Esophagus squamous epithelium (tissue), 5 donors: Measurements from ENCODE around the gene ZNF70. TPM values are rescaled to one million over a fixed set of nuclear protein-coding genes. Genes with fewer than 3 reads are reported as not detected.
A peak's percentile ranks its signal among the peaks of the same experiment; 100 is the strongest.

Experiments used
- DNase-seq: peaks from one replicate; lab custom pipeline; 2025; lab: John Stamatoyannopoulos, UW
- H3K27ac ChIP-seq, 4 donors: fragments of 200-600 bp; sonication (generic); one replicate each; pipeline ENCODE4 v1.5.1; 2016 to 2019; ENCODE audit warnings: mild to moderate bottlenecking in 1 of 4
- H3K27me3 ChIP-seq, 4 donors: fragments of 200-600 bp; sonication (generic); 1 replicate in 3 of 4; 2 replicates in 1 of 4; pipeline versions ENCODE4 v1.5.1 to v1.6.0; 2017 to 2021; ENCODE audit warnings: antibody characterized with exemption in 1 of 4
- H3K36me3 ChIP-seq, 3 donors: fragments of 200-600 bp; sonication (generic); one replicate each; pipeline ENCODE4 v1.5.1; 2016 to 2019
- H3K4me1 ChIP-seq, 3 donors: fragments of 200-600 bp; sonication (generic); one replicate each; pipeline ENCODE4 v1.5.1; 2017 to 2019
- H3K4me3 ChIP-seq, 4 donors: fragments of 200-600 bp; sonication (generic); 1 replicate in 3 of 4; 2 replicates in 1 of 4; pipeline ENCODE4 v1.5.1; 2016 to 2019; ENCODE audit warnings: mild to moderate bottlenecking in 2 of 4, moderate library complexity in 1 of 4
- H3K9me3 ChIP-seq, 3 donors: fragments of 200-600 bp; sonication (generic); one replicate each; pipeline ENCODE4 v1.5.1; 2016 to 2019
- POLR2A ChIP-seq, 4 donors: fragments of 450-650 bp; IDR thresholded peaks; one replicate each; pipeline ENCODE4 v1.6.1; 2017; ENCODE audit warnings: antibody characterized with exemption in 4 of 4, mild to moderate bottlenecking in 4 of 4, moderate library complexity in 3 of 4
- WGBS, 2 donors: methylation state at CpG; one replicate each; pipeline ENCODE4 v1.1.5; 2018; 5-methylcytosine and 5-hydroxymethylcytosine counted together
- intact Hi-C: fragments of 100-400 bp; cut with DNase I; formaldehyde crosslinking; loops from one replicate; pipeline ENCODE4 v1.15.0; 2022
- total RNA-seq, 4 donors: library from RNA; depleted of rRNA; stranded (reverse); fragments of >200 nt; gene quantifications; one replicate each; pipeline ENCODE4 v1.1.0, GENCODE V29; 2016
- TF ChIP-seq, protein P1 (sequence below), 6 experiments: fragments of 450-650 bp in 4 of 6; fragments of 200-600 bp in 2 of 6; sonication (generic) in 2 of 6; IDR thresholded peaks; one replicate each; pipeline ENCODE4 v1.5.1; 2016 to 2019; ENCODE audit warnings: antibody characterized with exemption in 6 of 6, mild to moderate bottlenecking in 4 of 6, moderate library complexity in 4 of 6
- donor health status: DM: yes; HTN: yes; CAD: no.

ZNF70 gene
- total RNA-seq, 4 donors from 2014 or later: 0.91 to 2.7 (median 1.1) TPM

DNA sequence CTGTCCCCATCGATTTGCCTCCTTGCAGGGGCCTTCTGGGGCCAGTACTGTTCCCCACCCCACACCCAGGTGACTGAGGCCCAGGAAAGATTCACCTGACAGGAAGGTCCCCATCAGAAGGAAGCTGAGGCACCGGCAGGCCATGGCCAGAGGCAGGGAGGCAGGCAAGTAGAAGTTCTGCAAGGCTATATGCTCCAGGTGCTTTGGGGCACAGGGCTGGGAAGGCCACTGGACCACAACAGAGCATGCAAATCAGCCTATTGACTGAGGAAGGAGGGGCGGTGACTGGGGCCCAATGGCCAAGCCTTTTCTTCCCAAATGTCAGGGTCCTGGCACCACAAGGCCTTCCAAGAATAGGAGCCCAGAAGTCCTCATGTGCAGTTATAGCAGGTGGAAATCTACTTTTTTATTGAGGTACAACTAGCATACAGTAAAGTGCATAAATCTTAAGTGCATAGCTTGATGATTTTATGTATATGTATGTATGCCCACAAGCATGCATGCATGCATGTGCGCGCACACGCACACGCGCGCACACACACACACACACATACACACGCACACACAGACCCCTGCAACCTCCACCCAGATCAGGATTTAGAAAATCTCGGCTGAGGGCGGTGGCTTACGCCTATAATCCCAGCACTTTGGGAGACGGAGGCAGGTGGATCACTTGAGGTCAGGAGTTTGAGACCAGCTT lies 3.5 kb upstream of the ZNF70 start, which contains the start of gene VPREB3:
Gene VPREB3 (minus strand): TSS at position 206 of the 700 bp plus-strand sequence. CDS start 62 bp downstream, at position 144.
- Histone ChIP-seq H3K27ac (no peak within 1 kb of the TSS), H3K27me3 (no peaks in the 10 kb centered on the region), H3K4me3 (no peak within 1 kb of the TSS), H3K4me1 (peaks cover 0 to 33% (median 7%) of the 10 kb centered on the region in 3 donors), H3K9me3 (no peaks in the 10 kb centered on the region), H3K36me3 (no peaks in the 10 kb centered on the region)
- TF ChIP-seq POLR2A (IDR thresholded peaks at IDR 0.05): no peak
- TF ChIP-seq, protein P1, sequence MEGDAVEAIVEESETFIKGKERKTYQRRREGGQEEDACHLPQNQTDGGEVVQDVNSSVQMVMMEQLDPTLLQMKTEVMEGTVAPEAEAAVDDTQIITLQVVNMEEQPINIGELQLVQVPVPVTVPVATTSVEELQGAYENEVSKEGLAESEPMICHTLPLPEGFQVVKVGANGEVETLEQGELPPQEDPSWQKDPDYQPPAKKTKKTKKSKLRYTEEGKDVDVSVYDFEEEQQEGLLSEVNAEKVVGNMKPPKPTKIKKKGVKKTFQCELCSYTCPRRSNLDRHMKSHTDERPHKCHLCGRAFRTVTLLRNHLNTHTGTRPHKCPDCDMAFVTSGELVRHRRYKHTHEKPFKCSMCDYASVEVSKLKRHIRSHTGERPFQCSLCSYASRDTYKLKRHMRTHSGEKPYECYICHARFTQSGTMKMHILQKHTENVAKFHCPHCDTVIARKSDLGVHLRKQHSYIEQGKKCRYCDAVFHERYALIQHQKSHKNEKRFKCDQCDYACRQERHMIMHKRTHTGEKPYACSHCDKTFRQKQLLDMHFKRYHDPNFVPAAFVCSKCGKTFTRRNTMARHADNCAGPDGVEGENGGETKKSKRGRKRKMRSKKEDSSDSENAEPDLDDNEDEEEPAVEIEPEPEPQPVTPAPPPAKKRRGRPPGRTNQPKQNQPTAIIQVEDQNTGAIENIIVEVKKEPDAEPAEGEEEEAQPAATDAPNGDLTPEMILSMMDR (IDR thresholded peaks at IDR 0.05): no peak
- no peak for DNase-seq
- 88 to 89% methylated on average over 10 to 11 of the region's 14 CpGs for WGBS, 2 donors
- intact Hi-C loops: no loop called here

DNA sequence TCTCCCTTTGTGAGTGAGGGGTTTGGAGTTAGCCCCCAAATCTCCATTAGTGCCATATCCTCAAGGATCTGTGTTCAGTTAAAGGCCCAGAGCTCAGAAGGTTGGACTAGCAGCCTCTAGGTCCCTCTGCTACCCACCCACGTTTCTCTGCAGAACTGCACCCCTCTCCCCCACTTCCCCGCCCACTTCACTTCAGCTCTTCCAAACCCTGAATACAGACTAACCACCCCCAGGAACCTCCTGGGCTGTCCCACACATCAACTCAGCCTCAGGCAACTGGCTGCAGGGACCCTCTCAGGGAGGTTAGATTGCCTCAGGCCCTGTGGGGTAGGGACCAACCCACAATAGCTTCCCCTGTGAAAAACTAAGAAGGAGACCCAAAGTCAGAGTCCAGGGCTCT lies 2.5 kb upstream of the ZNF70 start:
- no peaks in the 10 kb centered on the region for H3K9me3 ChIP-seq
- DNase-seq: no peak
- TF ChIP-seq, protein P1 (IDR thresholded peaks at IDR 0.05): no peak
- TF ChIP-seq POLR2A (IDR thresholded peaks at IDR 0.05): no peak
- H3K27ac ChIP-seq: no peak overlapping the region
- H3K36me3 ChIP-seq: no peaks in the 10 kb centered on the region
- H3K4me3 ChIP-seq: no peak overlapping the region
- 80 to 82% methylated on average over 2 of the region's 2 CpGs for WGBS, 2 donors
- H3K27me3 ChIP-seq: no peaks in the 10 kb centered on the region
- intact Hi-C loops: no loop called here
- peaks cover 0 to 33% (median 7%) of the 10 kb centered on the region in 3 donors for H3K4me1 ChIP-seq

DNA sequence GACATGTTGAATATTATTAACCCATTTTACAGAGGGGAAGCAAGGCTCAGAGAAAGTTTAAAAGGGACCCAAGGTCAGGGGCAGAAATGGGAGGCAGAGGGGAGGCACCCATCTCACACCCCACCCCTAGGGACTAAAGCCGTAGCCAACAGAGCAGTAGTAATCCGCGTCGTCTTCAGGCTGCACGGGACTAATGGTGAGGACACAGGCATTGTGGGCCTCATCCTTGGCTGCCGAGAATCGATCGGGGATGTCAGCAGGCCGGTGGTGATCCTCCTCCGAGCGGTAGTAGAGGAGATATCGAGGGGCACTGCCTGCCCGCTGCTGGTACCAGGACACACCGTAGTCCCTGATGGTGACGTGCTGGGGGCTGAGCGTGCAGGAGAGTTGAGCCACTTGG lies 1.8 kb upstream of the ZNF70 start:
- no peaks in the 10 kb centered on the region for H3K27me3 ChIP-seq
- no peaks in the 10 kb centered on the region for H3K9me3 ChIP-seq
- no peak overlapping the region for H3K4me3 ChIP-seq
- no peak overlapping the region for H3K27ac ChIP-seq
- intact Hi-C loops: no loop called here
- 89 to 90% methylated on average over 4 to 9 of the region's 16 CpGs for WGBS, 2 donors
- no peaks in the 10 kb centered on the region for H3K36me3 ChIP-seq
- TF ChIP-seq POLR2A (IDR thresholded peaks at IDR 0.05): no peak
- TF ChIP-seq, protein P1 (IDR thresholded peaks at IDR 0.05): no peak
- DNase-seq: no peak
- H3K4me1 ChIP-seq: peaks cover 0 to 33% (median 7%) of the 10 kb centered on the region in 3 donors

DNA sequence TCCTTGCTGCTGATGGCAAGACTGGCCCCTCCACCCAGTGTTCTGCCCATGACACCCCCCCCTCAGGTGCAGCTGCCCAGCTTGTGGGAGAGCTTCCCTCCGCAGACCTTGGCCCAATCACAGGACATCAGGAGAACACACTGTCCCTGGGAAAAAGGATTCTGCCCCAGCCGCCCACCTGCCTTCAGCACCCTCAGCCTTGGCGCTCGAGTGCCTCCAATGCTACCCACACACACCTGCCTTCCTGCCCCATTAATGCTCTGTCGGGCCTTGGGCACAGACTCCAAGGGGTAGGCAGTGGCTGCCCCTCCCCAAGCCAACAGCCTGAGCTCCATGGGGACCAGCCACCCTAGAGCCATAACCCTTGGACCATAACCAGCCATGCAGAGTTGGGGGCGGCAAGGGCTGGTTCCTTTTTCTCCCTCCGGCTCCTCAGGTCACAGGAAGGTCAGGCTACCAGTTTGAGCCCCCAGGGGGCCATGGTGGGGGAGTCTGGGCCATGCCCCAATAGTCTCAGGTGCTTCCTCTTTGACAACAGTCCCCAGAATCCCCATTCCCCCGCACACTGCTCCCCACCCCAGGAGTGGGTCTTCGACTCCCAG lies 1.3 kb upstream of the ZNF70 start:
- peaks cover 0 to 33% (median 7%) of the 10 kb centered on the region in 3 donors for H3K4me1 ChIP-seq
- TF ChIP-seq, protein P1 (IDR thresholded peaks at IDR 0.05): no peak
- no peak for TF ChIP-seq POLR2A (IDR thresholded peaks at IDR 0.05)
- peak overlapping the region in 1 of 4 donors; percentile 71 for H3K4me3 ChIP-seq
- no peaks in the 10 kb centered on the region for H3K9me3 ChIP-seq
- H3K27ac ChIP-seq: peak overlapping the region in 1 of 4 donors; percentile 96
- no peaks in the 10 kb centered on the region for H3K36me3 ChIP-seq
- intact Hi-C loops: no loop called here
- peak; percentile 20 for DNase-seq
- no peaks in the 10 kb centered on the region for H3K27me3 ChIP-seq
- WGBS, 2 donors: 77 to 80% methylated on average over 1 to 6 of the region's 9 CpGs

DNA sequence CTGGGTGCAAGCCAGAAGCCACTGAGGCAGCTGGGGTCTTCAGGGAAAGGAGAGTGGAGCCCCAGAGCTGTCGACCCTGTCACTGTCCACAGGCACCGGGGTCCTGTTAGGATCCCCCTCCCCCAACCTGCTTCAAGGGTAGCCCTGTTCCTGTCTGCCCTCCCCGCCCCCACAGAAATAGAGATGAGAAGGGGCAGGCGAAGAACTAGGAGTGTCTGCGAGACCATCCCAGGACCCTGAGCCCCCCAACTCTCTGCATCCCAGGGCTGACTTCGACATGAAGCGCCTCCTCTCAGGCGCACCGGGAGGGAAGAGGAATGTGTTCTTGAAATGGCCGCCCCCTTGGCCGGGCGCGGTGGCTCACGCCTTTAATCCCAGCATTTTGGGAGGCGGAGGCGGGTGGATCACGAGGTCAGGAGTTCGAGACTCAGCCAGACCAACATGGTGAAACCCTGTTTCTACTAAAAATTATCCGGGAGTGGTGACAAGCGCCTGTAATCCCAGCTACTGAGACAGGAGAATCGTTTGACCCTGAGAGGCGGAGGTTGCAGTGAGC lies 607 bp upstream of the ZNF70 start:
- Histone ChIP-seq H3K9me3 (no peaks in the 10 kb centered on the region), H3K4me3 (peak overlapping the region; percentile 62 to 92 (median 76)), H3K36me3 (no peaks in the 10 kb centered on the region), H3K4me1 (peaks cover 0 to 33% (median 7%) of the 10 kb centered on the region in 3 donors), H3K27me3 (no peaks in the 10 kb centered on the region), H3K27ac (peak overlapping the region; percentile 93 to 96 (median 94))
- 0 to 40% methylated on average over 2 to 6 of the region's 22 CpGs for WGBS, 2 donors
- intact Hi-C loops: no loop called here
- no peak for DNase-seq
- TF ChIP-seq, protein P1 (IDR thresholded peaks at IDR 0.05): no peak
- no peak for TF ChIP-seq POLR2A (IDR thresholded peaks at IDR 0.05)
